NOMO-1 (cell line): ENCODE data around the gene AP3S1.
"Not testable (repeated sequence)": the region's sequence is repeated elsewhere in the genome, so short reads cannot be mapped to it uniquely, and the experiment has no call there.

Source experiments
- DNase-seq, 2 experiments: peaks; one replicate each; lab custom pipeline; 2025; ENCODE audit not compliant: unreplicated experiment in 2 of 2; lab: John Stamatoyannopoulos, UW

Gene AP3S1

DNA sequence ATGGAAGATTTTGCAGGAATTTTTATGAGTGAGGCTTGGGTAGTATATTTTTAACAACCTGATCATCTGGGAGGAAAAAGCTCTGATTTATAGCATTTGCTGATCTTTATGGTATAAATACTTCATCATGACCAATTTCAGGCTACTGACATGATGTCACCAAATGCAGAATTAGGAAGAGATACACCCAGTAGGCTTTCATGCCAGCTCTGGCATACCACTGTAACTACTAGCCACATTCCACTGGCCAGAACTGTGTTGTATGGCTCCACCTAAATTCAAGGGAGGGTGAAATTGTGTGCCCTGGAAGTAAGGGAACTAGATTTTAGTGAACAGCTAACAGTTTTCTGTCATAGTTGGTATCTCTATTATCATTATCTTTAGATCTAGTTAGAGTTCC is 17.6 kb downstream of the AP3S1 start:
- no peak for DNase-seq

DNA sequence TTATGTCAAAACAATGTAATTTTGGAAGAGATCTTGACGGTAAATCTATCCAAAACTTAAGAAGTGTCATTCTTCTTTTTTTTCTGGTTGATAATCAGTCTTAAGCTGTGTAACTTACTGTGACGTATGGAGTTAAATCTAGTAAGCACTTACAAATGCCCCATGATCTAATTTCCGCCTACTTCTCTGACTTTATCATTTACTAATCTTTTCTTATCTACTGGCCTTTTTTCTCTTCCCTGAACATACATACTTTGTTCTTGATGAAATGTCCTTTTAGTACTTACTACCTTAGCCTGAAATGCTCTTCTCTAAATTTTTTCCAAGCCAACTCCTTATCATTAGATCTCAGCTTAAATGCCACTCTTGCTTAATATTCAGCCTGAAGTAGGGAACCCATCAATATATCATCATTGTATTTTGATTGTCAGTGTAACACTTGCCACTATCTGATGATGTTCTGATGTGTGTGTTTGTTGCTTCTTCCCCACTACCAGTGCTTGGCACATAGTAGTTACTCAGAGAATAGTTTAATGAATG is 27.6 kb downstream of the AP3S1 start:
- no peak for DNase-seq

DNA sequence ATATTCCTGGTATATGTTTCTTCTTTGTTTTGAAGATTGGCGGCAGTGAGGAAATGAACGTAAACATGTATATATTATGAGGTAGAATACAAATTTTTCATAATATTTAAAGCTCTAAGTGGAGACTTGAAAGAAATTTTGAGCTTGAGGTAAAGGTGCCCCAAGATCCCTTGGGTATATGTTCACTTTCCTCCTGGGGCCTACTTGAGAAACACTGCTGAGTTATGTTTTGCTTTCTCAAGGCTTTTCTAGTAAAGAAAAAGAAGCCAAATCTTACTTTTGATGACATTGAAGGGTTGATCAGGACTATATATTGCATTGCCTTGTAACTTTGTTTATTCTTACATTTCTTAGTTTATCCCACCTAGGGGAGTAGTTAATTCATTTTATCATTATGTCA is 30.7 kb downstream of the AP3S1 start:
- no peak for DNase-seq

DNA sequence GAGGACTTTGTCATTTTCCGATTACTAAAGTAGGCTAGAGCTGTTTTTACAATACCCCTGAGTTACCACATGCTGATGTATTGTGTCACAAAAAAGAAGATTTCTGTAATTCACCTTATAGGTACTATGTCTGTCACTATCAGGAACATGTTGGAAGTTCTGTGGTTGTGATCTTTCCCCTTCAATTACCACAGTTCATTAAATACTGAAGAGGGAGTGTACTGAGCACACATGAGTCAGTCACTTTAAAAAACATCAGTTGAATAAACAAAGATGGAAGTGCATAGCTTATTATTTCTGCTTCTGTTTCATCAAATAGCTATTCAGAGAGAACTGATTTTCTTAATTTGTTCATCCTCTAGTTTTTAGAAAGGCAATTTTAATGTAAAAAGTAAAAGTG is 31.7 kb downstream of the AP3S1 start:
- no peak for DNase-seq

DNA sequence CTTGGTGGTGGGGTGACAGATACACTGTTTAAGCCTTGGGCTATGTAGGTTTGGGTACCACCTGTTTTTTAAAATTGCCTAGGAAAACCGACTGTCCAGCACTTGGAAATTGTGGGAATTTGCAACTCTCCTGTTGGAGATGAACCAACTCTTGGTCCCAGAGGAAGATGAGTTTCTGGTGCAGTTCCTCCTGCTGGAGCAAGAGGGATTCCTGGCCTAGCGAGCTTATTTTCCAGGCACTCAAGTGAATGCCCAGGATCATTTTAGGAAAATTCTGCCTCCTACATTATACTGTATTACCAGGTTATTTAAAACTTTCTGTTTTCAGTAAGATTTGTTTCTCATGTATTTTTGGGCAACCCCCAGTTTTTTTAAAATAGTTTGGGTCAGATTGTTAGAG is 33.7 kb downstream of the AP3S1 start:
- no peak for DNase-seq

DNA sequence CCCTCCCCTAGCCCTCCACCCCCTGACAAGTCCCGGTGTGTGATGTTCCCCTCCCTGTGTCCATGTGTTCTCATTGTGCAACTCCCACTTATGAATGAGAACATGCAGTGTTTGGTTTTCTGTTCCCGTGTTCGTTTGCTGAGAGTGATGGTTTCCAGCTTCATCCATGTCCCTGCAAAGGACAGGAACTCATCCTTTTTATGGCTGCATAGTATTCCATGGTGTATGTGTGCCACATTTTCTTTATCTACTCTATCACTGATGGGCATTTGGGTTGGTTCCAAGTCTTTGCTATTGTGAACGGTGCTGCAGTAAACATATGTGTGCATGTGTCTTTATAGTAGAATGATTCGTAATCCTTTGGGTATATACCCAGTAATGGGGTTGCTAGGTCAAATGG is 35.6 kb downstream of the AP3S1 start:
- DNase-seq: not testable (repeated sequence)

DNA sequence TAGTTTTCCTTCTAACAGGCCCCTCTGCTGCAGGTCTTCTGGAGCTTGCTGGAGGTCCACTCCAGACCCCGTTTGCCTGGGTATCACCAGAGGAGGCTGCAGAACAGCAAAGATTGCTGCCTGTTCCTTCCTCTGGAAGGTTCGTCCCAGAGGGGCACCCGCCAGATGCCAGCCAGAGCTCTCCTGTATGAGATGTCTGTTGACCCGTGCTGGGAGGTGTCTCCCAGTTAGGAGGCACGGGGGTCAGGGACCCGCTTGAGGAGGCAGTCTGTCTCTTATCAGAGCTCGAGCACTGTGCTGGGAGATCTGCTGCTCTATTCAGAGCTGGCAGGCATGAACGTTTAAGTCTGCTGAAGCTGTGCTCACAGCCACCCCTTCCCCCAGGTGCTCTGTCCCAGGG is 40.7 kb downstream of the AP3S1 start:
- DNase-seq: not testable (repeated sequence)

DNA sequence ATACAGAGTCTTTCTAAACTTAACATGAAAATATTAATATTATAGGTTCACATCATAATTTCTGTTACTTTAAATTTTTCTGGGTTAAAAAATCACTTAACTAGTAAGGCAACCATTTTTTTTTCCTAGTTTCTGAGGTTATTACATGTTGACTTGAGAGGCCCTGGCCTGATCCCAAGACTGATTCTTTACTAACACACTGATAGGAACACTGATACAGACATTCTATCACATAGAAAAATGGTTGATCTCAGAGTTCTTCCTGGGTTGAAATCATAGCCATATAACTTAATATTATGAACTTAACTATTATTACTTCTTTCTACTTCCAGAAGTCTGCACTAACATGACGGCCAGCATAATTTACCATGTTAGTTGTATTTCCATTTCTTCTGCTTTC is 43.0 kb downstream of the AP3S1 start:
- DNase-seq: no peak

DNA sequence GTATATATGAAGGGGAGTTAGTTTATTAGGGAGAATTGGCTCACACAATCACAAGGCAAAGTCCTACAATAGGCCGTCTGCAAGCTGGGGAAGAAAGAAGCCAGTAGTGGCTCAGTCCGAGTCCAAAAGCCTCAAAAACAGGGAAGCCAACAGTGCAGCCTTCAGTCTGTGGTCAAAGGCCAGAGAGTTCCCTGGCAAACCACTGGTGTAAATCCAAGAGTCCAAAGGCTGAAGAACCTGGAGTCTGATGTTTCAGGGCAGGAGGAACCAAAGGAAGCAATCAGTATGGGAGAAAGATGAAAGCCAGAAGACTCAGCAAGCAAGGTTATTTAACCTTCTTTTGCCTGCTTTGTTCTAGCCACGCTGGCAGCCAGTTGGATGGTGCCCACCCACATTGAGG is 43.5 kb downstream of the AP3S1 start:
- not testable (repeated sequence) for DNase-seq

DNA sequence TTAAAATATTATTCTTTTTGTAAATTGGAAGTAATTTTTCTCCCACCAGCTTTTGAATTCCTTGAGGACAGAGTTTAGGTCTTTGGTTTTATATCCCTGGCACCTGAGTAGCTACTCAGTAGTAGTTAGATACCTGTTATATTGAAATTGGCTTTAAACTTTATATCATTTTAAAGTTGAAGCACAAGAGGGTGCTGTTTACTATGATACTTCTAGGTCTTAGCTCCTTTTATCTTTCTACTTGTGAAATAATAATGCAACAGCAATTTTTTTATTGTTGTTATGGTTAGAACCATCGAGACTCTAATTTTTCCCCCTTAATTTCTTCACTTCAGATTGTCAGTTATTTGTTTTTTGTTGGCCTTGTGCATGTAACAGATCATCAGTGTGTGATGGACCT is 46.3 kb downstream of the AP3S1 start:
- DNase-seq: peak; percentile 31 to 50

DNA sequence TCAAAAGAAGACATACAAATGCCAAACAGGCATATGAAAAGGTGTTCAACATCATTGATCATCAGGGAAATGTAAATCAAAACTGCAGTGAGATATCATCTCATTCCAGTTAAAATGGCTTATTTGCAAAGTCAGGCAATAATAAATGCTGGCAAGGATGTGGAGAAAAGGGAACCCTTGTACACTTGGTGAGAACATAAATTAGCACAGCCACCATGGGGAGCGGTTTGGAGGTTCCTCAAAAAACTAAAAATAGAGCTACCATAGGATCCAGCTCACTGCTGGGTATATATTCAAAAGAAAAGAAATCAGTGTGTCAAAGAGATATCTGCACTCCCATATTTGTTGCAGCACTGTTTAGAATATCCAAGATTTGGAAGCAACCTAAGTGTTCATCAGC is 50.3 kb downstream of the AP3S1 start:
- DNase-seq: peak; percentile 12 to 37

DNA sequence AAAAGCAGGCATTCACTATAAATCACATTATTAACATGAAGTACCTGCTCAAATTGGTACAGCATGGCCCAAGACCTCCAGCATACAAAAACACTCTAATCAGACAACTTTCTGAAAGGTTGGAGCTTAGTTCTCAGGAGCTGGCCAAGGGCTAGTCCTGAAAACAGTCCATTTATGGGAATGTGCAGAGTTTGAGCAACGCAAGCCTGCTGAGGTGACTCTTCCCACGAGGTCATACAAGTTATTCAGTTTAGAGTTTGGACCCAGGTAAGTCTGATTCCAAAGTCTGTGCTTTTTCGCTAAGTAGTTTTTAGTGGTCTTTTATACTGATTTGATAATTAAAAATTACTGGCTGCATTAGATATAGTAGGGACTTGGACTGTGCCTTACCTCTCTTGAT is 52.6 kb downstream of the AP3S1 start:
- no peak for DNase-seq

DNA sequence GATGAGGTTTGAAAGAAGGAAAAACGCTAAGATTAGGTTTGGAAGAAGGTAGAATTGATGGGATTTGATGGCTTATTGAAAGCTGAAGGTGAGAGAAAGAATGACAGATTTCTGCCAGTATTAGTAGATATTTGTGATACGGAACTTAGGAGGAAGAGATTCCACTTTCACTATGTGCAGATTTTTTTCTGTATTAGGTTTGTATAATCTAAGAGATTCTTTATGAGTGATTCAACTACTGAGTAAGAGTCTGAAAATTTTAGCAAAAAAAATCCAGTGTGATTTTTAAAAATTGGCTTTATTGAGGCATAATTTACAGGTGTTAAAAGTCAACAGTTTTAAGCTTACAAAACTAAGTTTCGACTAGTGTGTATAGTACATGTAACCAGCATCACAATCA is 54.1 kb downstream of the AP3S1 start:
- no peak for DNase-seq

DNA sequence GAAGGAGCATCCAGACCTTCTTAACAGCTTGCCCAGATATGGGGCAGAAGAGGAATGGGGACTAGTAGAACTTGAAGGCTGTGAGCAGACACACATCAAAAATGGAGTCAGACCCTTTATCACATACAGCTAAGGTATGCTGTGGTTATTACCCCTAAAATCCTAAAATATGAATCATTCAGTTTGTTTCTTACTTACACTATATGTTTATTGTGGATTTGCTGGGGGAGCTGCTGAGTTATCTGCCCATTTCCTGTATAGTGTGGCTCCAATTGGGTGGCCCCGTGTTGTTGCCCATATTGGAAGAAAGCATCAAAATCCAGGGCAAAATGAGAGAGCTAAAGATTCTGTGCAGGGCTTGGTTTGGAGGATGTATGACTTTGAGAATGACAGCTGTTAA is 56.9 kb downstream of the AP3S1 start:
- DNase-seq: no peak

DNA sequence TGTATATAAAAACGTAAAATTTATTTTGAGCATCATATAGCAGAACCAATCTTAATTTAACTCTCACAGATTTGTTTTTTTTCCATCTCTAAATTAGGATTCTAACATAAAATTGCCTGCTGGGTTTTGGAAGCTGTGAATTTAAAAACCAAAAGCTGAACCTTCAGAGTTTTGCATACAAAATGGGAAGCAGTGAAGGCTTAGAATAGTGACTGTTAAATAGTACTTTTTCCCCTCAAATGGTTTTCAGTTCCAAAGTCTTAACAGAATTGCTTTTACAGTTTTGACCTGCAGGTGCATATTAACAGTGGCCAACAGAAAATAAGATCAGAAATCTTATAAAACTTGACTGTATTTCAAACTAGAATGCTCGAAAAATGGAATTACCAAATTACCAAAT is 65.4 kb downstream of the AP3S1 start:
- DNase-seq: no peak

DNA sequence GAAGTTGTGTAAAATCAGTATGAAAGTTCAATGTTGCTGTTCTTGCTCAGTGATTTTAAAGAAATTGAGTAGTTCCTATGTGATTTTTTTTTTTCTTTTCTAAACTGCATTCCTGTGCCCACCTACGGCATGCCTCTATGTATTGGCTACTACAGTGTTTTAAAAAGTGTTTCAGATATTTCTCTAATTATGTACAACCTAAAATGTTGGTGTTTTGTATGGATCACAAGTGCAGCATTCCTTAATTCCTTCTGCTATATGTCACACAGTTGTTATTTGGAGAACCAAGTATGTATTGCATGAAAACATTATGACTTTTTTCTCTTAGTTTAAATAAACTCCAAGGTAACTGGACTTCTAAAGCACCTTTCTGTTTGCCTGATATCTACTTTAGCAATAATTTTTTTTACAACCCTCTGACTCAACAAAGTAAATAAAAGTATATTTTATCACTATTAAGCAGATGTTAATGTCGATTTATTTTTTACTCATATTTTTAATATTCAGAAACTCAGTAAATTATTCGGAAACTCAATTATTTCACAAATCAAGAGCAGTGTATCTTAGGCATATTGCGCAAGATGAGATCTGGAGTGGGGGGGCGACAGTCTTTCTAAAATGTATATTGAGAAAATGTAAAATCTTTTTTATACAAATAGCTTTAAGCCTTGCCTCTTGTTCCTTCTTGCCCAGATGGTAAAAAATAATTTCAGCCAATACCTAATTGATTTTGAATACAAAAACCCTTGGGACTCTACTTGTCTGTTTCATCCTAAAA is 72.1 kb downstream of the AP3S1 start:
- not testable (repeated sequence) for DNase-seq

DNA sequence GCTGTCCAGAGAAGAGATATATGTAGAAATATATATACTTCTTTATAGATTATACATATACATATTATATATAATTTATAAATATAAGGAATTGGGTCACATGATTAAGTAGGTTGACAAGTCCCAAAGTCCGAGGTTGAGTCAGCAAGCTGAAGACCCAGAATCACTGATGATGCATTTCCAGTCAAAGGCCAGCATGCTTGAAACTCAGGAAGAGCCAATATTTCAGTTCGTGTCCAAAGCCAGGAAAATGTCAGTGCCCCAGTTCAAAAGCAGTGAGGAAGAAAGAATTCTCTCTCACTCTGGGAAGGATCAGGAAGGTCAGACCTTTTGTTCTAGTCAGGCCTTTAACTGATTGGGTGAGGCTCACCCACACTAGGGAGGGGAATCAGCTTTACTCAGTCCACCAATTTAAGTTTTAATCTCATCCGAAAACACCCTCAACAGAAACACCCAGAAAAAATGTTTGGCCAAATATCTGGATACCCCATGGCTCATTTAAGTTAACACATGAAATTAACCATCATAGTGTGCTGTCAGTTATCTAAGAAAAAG is 78.5 kb downstream of the AP3S1 start:
- no peak for DNase-seq

DNA sequence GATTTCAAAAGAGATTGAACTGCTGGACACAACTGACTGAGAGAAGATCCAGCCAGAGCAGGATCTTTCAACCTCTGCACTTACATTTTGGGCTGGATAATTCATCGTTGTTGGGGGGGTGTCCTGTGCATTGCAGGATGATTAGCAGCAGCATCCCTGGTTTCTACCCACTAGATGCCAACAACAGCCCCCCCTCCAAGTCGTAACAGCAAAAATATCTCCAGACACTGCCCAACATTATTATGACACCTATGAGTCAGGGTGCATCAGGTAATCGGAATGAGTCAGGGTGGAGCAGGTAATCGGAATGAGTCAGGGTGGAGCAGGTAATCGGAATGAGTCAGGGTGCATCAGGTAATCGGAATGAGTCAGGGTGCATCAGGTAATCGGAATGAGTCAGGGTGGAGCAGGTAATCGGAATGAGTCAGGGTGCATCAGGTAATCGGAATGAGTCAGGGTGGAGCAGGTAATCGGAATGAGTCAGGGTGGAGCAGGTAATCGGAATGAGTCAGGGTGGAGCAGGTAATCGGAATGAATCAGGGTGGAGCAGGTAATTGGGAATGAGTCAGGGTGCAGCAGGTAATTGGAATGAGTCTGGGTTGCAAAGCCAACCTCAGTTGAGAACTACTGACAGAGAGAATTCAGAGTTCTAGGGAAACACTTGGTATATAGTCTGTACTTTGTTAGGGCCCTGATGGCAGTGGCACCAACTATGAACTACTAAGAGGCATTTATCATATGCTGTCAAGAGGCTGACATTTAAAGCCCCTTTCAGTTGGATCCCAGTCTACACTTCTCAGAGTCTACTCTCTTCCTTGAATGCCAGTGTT is 87.1 kb downstream of the AP3S1 start:
- not testable (repeated sequence) for DNase-seq

DNA sequence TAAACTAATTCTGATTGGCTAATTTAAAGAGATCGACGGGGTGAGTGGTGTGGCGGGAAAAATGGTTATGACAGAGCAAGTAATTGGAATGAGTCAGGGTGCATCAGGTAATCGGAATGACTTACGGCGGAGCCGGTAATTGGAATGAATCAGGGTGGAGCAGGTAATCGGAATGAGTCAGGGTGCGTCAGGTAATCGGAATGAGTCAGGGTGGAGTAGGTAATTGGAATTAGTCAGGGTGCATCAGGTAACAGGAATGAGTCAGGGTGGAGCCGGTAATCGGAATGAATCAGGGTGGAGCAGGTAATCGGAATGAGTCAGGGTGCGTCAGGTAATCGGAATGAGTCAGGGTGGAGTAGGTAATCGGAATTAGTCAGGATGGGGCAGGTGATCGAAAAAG is 88.4 kb downstream of the AP3S1 start:
- not testable (repeated sequence) for DNase-seq

DNA sequence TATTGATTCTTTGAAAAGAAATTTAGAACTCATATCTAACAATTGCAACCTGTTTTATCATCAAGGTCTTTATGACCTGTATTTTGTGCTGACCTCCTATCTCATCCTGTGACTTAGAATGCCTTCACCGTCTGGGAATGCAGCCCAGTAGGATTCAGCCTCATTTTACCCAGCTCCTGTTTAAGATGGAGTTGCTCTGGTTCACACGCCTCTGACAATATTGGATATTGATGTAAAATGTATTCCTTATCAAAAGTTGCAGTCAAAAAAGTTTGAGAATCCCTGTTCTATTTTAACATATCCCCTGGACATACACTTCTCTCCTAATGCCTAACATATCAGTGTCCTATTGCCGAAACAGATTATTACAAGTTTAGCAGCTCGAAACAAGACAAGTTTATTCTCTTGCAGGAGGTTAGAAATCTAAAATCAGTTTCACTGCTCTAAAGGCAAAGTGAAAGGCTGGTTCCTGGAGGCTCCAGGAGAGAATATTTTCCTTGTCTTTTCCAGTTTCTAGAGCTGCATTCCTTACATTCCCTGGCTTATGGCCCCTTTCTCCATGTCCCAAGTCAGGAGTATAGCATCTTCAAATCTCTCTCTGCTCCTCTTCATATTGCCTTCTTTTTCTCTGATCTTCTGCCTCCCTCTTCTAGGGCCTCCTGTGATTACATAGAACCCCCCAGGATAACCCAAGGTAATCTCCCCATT is 89.0 kb downstream of the AP3S1 start:
- DNase-seq: no peak

DNA sequence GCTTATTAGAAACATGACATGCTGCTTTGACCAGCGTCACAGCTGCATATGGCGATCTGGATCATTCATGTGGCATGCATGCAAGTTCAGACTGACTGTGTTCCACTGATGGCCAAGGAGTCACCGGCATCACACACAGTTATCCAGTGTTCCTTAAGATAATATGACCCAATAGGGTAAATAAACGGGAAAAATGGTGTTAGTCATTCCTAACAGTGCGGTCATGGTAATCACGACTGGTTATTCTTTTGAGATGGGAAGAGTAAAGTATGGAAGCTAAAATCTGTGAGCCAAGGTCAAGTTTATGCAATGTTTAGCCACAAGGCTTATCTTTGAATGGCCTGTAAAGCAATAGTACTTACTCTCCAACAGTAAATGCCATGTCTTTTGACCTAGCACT is 91.3 kb downstream of the AP3S1 start:
- DNase-seq: no peak
